Sigmoid colon (tissue), 4 donors: ENCODE data around the gene SLC27A1.

Experiments used
- CTCF ChIP-seq, 4 experiments: fragments of 450-650 bp in 3 of 4; fragments of 200-600 bp in 1 of 4; IDR thresholded peaks; one replicate each; pipeline ENCODE4 v1.5.1; 2016 to 2019; ENCODE audit warnings: antibody characterized with exemption in 4 of 4, mild to moderate bottlenecking in 3 of 4, moderate library complexity in 2 of 4
- POLR2AphosphoS5 ChIP-seq, 4 donors: sonication (generic); formaldehyde crosslinking; IDR thresholded peaks; one replicate each; pipeline ENCODE4 v1.6.1; 2017; ENCODE audit warnings: antibody characterized with exemption in 4 of 4

- TF ChIP-seq CTCF (IDR thresholded peaks at IDR 0.05), result no peak
- no peak for TF ChIP-seq POLR2AphosphoS5 (IDR thresholded peaks at IDR 0.05)
These were observed 11.7 kb downstream of the SLC27A1 start for GRCh38 chr19:17481986-17482385.
